Suppressor macrophage treated with lipopolysaccharide for 1 hour (primary cell): ENCODE measurements around the gene GBX2.

Source experiments
- DNase-seq, 3 donors: peaks; one replicate each; pipeline ENCODE4 v3.0.0-alpha.2; 2020 to 2022

The GBX2 gene

GRCh38 chr2:236180076-236180816, 12.1 kb upstream of the GBX2 start:
- no peak for DNase-seq

- no peak for DNase-seq
Observed at GRCh38 chr2:236179236-236180075, 11.3 kb upstream of the GBX2 start.

- DNase-seq = no peak
Observed at GRCh38 chr2:236178890-236179235, 10.7 kb upstream of the GBX2 start.

- DNase-seq = peak; percentile 42 to 74 (median 51)
Observed at GRCh38 chr2:236177967-236178889, 10.0 kb upstream of the GBX2 start.

GRCh38 chr2:236177604-236177966, 9.4 kb upstream of the GBX2 start:
- DNase-seq = peak in 1 of 3 donors; percentile 42

GRCh38 chr2:236176951-236177350, 8.8 kb upstream of the GBX2 start:
- DNase-seq = no peak

GRCh38 chr2:236176417-236176816, 8.2 kb upstream of the GBX2 start:
- DNase-seq = peak in 1 of 3 donors; percentile 39

- DNase-seq = peak; percentile 77 to 85 (median 80)
Observed at GRCh38 chr2:236175548-236176150, 7.5 kb upstream of the GBX2 start.

GRCh38 chr2:236173729-236174607, 5.8 kb upstream of the GBX2 start:
- DNase-seq = no peak

GRCh38 chr2:236173036-236173728, 5.0 kb upstream of the GBX2 start:
- no peak for DNase-seq

- DNase-seq = no peak
Observed at GRCh38 chr2:236172255-236173035, 4.3 kb upstream of the GBX2 start.

GRCh38 chr2:236171680-236172254, 3.6 kb upstream of the GBX2 start:
- DNase-seq = no peak

- no peak for DNase-seq
Observed at GRCh38 chr2:236171181-236171679, 3.0 kb upstream of the GBX2 start.

GRCh38 chr2:236170590-236171165, 2.5 kb upstream of the GBX2 start:
- DNase-seq = no peak

- DNase-seq = no peak
Observed at GRCh38 chr2:236169741-236170589, 1.8 kb upstream of the GBX2 start.

GRCh38 chr2:236169151-236169721, 1.1 kb upstream of the GBX2 start:
- no peak for DNase-seq

GRCh38 chr2:236167297-236168109, 683 bp downstream of the GBX2 start:
- DNase-seq = no peak
